HL-60 (cell line): ENCODE measurements around the gene ZNF48.
A peak's percentile ranks its signal among the peaks of the same experiment; 100 is the strongest.

Source experiments
- DNase-seq, 2 experiments: peaks; one replicate each; pipeline ENCODE4 v3.0.0-alpha.2; 2010 to 2020; ENCODE audit warnings: low read depth in 1 of 2, low spot score in 1 of 2
- H3K27ac ChIP-seq: fragments of 250-450 bp; sonication (Bioruptor Pico); replicated peaks from 2 replicates; pipeline ENCODE4 v1.5.1; 2020; ENCODE audit warnings: mild to moderate bottlenecking, moderate library complexity
- H3K27me3 ChIP-seq: fragments of 250-450 bp; sonication (Bioruptor Pico); 2 replicates; pipeline ENCODE4 v1.5.1; 2021; ENCODE audit warnings: mild to moderate bottlenecking, moderate library complexity; ENCODE audit not compliant: insufficient read depth, poor library complexity, severe bottlenecking
- H3K4me3 ChIP-seq: replicated peaks from 2 replicates; pipeline ENCODE4 v1.5.1; 2011; ENCODE audit warnings: mild to moderate bottlenecking, control low read depth, low read length; ENCODE audit not compliant: insufficient read depth
- CTCF ChIP-seq: IDR thresholded peaks from one replicate; pipeline ENCODE4 v1.5.1; 2011; ENCODE audit warnings: low read length, control low read depth, inconsistent platforms; ENCODE audit not compliant: insufficient read depth
- GABPA ChIP-seq: IDR thresholded peaks from 2 replicates; pipeline ENCODE4 v1.6.1; 2012; ENCODE audit warnings: low read depth
- POLR2AphosphoS5 ChIP-seq: IDR thresholded peaks from 2 replicates; pipeline ENCODE4 v1.6.1; 2012; ENCODE audit warnings: low read depth
- REST ChIP-seq: IDR thresholded peaks from 2 replicates; pipeline ENCODE4 v1.6.1; 2012; ENCODE audit warnings: low read depth; ENCODE audit not compliant: insufficient replicate concordance
- SPI1 ChIP-seq: IDR thresholded peaks from 2 replicates; pipeline ENCODE4 v1.6.1; 2012; ENCODE audit warnings: low read depth, mild to moderate bottlenecking, borderline replicate concordance

The ZNF48 gene

GRCh38 chr16:30378236-30379157, 16.7 kb upstream of the ZNF48 start:
- peak overlapping the region; percentile 97 for H3K27ac ChIP-seq
- DNase-seq = peak; percentile 96 to 98
- H3K4me3 ChIP-seq = peak overlapping the region; percentile 75
- TF ChIP-seq GABPA (no peak), REST (no peak), SPI1 (no peak), POLR2AphosphoS5 (peak; percentile 33; the same call in 1 of the 2 replicates), CTCF (no peak)
- H3K27me3 ChIP-seq = no peaks in the 10 kb centered on the region

GRCh38 chr16:30379158-30379783, 15.9 kb upstream of the ZNF48 start:
- no peak overlapping the region; the same call in 1 of the 2 replicates for H3K27ac ChIP-seq
- TF ChIP-seq GABPA (no peak), CTCF (no peak), POLR2AphosphoS5 (no peak), REST (no peak), SPI1 (no peak)

GRCh38 chr16:30380072-30380802, 15.0 kb upstream of the ZNF48 start:
- Histone ChIP-seq H3K4me3 (no peak overlapping the region), H3K27me3 (no peaks in the 10 kb centered on the region), H3K27ac (no peak overlapping the region)
- TF ChIP-seq SPI1 (no peak), POLR2AphosphoS5 (no peak), GABPA (no peak), REST (no peak), CTCF (no peak)
- no peak for DNase-seq

More at GRCh38 chr16:30379158-30379783, 15.9 kb upstream of the ZNF48 start:
- peak overlapping the region; percentile 75 for H3K4me3 ChIP-seq
- H3K27me3 ChIP-seq = no peaks in the 10 kb centered on the region
- no peak for DNase-seq
